Gastrocnemius medialis (tissue), 4 donors: ENCODE results near the gene BAHCC1. TPM values are rescaled to one million over a fixed set of nuclear protein-coding genes. Genes with fewer than 3 reads are reported as not detected.

Experiments
- ATAC-seq, 2 donors: fragments of 150-250 bp; one replicate each; pipeline ENCODE4 v1.9.1; 2016
- DNase-seq, 2 donors: peaks; one replicate each; pipeline ENCODE4 v3.0.0-alpha.2; 2019
- H3K27ac ChIP-seq, 4 donors: fragments of 200-600 bp; sonication (generic); 1 replicate in 1 of 4; 2 replicates in 3 of 4; pipeline ENCODE4 v1.5.1; 2016 to 2018; ENCODE audit warnings: mild to moderate bottlenecking in 2 of 4, moderate library complexity in 1 of 4
- H3K27me3 ChIP-seq, 3 donors: fragments of 200-600 bp; sonication (generic) in 2 of 3; 1 replicate in 1 of 3; 2 replicates in 2 of 3; pipeline versions ENCODE4 v1.5.1 to v1.6.0; 2016 to 2019; ENCODE audit warnings: mild to moderate bottlenecking in 1 of 3, moderate library complexity in 1 of 3
- H3K36me3 ChIP-seq, 2 donors: fragments of 200-600 bp; sonication (generic) in 1 of 2; one replicate each; pipeline ENCODE4 v1.5.1; 2017 to 2018
- H3K4me1 ChIP-seq, 2 donors: fragments of 200-600 bp; sonication (generic) in 1 of 2; one replicate each; pipeline ENCODE4 v1.5.1; 2016 to 2017; ENCODE audit warnings: mild to moderate bottlenecking in 2 of 2
- H3K4me3 ChIP-seq, 4 donors: fragments of 200-600 bp; sonication (generic) in 3 of 4; 1 replicate in 1 of 4; 2 replicates in 3 of 4; pipeline ENCODE4 v1.5.1; 2016 to 2019; ENCODE audit warnings: mild to moderate bottlenecking in 2 of 4
- H3K9me3 ChIP-seq, 3 donors: fragments of 200-600 bp; sonication (generic) in 2 of 3; 1 replicate in 1 of 3; 2 replicates in 2 of 3; pipeline ENCODE4 v1.5.1; 2016 to 2019
- CTCF ChIP-seq, 5 experiments: fragments of 450-650 bp in 3 of 5; fragments of 200-600 bp in 2 of 5; sonication (generic) in 2 of 5; IDR thresholded peaks in 4 of 5; conservative IDR thresholded peaks in 1 of 5; 1 replicate in 4 of 5; 2 replicates in 1 of 5; pipeline ENCODE4 v1.5.1; 2016 to 2019; ENCODE audit warnings: antibody characterized with exemption in 5 of 5, mild to moderate bottlenecking in 3 of 5, moderate library complexity in 3 of 5
- POLR2A ChIP-seq, 2 donors: fragments of 450-650 bp; IDR thresholded peaks; one replicate each; pipeline ENCODE4 v1.6.1; 2017; ENCODE audit warnings: antibody characterized with exemption in 2 of 2, mild to moderate bottlenecking in 2 of 2, moderate library complexity in 2 of 2
- in situ Hi-C, 4 donors: fragments of 200-750 bp; cut with MboI; loops; one replicate each; pipeline versions ENCODE4 v1.15.0 to v1.8.0; 2017; ENCODE audit warnings: low sequenced_read_pairs in 4 of 4
- intact Hi-C: fragments of 100-400 bp; cut with DNase I; formaldehyde crosslinking; loops from one replicate; pipeline ENCODE4 v1.15.1; 2023; ENCODE audit warnings: low total_unique reads
- total RNA-seq, 4 donors: library from RNA; depleted of rRNA; stranded (reverse); fragments of >200 nt; gene quantifications; one replicate each; pipeline versions ENCODE4 v1.1.0 to v1.2.3, GENCODE V29; 2016

Gene BAHCC1
- total RNA-seq, 4 donors from 2014 or later = 2.5 to 8.4 (median 5.8) TPM

- in situ Hi-C loops (loop anchor here in 3 of 4 donors (10.0 to 25.0 kb wide), 3 partner anchors 192 to 232 kb away; partner anchors contain the start of gene SLC38A10 (in 1 of the 3)), intact Hi-C loops (loop anchor here (5.0 kb wide), 1 partner anchor 50 kb away; no protein-coding TSS in a partner anchor)
- H3K9me3 ChIP-seq = no peaks in the 10 kb centered on the region
- no peak for TF ChIP-seq POLR2A (IDR thresholded peaks at IDR 0.05)
- TF ChIP-seq CTCF (IDR thresholded peaks at IDR 0.05 in 4 of 5, conservative IDR thresholded peaks at IDR 0.05 in 1 of 5) = no peak
- H3K27ac ChIP-seq = no peak overlapping the region
- no peak for ATAC-seq
- no peak for DNase-seq
- peaks cover 20 to 25% of the 10 kb centered on the region in 2 donors for H3K4me1 ChIP-seq
- peak overlapping the region in 3 of 4 donors; percentile 63 to 77 (median 73) for H3K4me3 ChIP-seq
- H3K27me3 ChIP-seq = no peaks in the 10 kb centered on the region
- no peaks in the 10 kb centered on the region for H3K36me3 ChIP-seq
These were observed 91.8 kb downstream of the BAHCC1 start for GRCh38 chr17:81487089-81487486.

- Histone ChIP-seq H3K4me1 (peaks cover 17 to 25% of the 10 kb centered on the region in 2 donors), H3K27me3 (no peaks in the 10 kb centered on the region), H3K36me3 (no peaks in the 10 kb centered on the region), H3K9me3 (no peaks in the 10 kb centered on the region), H3K4me3 (peak overlapping the region; percentile 63 to 77 (median 72)), H3K27ac (peak overlapping the region; percentile 77 to 91 (median 83))
- intact Hi-C loops = loop anchor here (5.0 kb wide), 1 partner anchor 50 kb away; no protein-coding TSS in a partner anchor
- TF ChIP-seq POLR2A (IDR thresholded peaks at IDR 0.05) (peak; percentile 66 to 80), CTCF (IDR thresholded peaks at IDR 0.05 in 4 of 5, conservative IDR thresholded peaks at IDR 0.05 in 1 of 5) (no peak)
- in situ Hi-C loops = loop anchor here in 3 of 4 donors (10.0 to 25.0 kb wide), 3 partner anchors 193 to 233 kb away; partner anchors contain the start of gene SLC38A10 (in 1 of the 3)
- ATAC-seq (peak; percentile 72 to 79), DNase-seq (peak; percentile 55 to 73)
These were observed 92.4 kb downstream of the BAHCC1 start for GRCh38 chr17:81487487-81488275.

- no peak for TF ChIP-seq CTCF (IDR thresholded peaks at IDR 0.05 in 4 of 5, conservative IDR thresholded peaks at IDR 0.05 in 1 of 5)
- peak; percentile 24 to 29 for ATAC-seq
- H3K9me3 ChIP-seq = no peaks in the 10 kb centered on the region
- H3K27me3 ChIP-seq = no peaks in the 10 kb centered on the region
- DNase-seq = no peak
- no peaks in the 10 kb centered on the region for H3K36me3 ChIP-seq
- H3K4me3 ChIP-seq = peak overlapping the region; percentile 63 to 77 (median 72)
- in situ Hi-C loops = loop anchor here in 3 of 4 donors (10.0 to 25.0 kb wide), 3 partner anchors 194 to 234 kb away; partner anchors contain the start of gene SLC38A10 (in 1 of the 3)
- peaks cover 11 to 22% of the 10 kb centered on the region in 2 donors for H3K4me1 ChIP-seq
- H3K27ac ChIP-seq = peak overlapping the region; percentile 77 to 91 (median 83)
- intact Hi-C loops = loop anchor here (5.0 kb wide), 1 partner anchor 49 kb away; no protein-coding TSS in a partner anchor
These were observed 93.1 kb downstream of the BAHCC1 start for GRCh38 chr17:81488276-81488860.

- Histone ChIP-seq H3K27ac (no peak overlapping the region), H3K9me3 (no peaks in the 10 kb centered on the region), H3K4me3 (peak overlapping the region in 1 of 4 donors; percentile 63), H3K36me3 (no peaks in the 10 kb centered on the region), H3K27me3 (no peaks in the 10 kb centered on the region), H3K4me1 (peaks cover 4 to 15% of the 10 kb centered on the region in 2 donors)
- no peak for ATAC-seq
- intact Hi-C loops = loop anchor here (5.0 kb wide), 1 partner anchor 48 kb away; no protein-coding TSS in a partner anchor
- in situ Hi-C loops = loop anchor here in 3 of 4 donors (10.0 to 25.0 kb wide), 3 partner anchors 195 to 235 kb away; partner anchors contain the start of gene SLC38A10 (in 1 of the 3)
- TF ChIP-seq POLR2A (IDR thresholded peaks at IDR 0.05) = no peak
- no peak for TF ChIP-seq CTCF (IDR thresholded peaks at IDR 0.05 in 4 of 5, conservative IDR thresholded peaks at IDR 0.05 in 1 of 5)
- DNase-seq = no peak
These were observed 94.0 kb downstream of the BAHCC1 start for GRCh38 chr17:81489012-81489997.
